ENCODE data around the gene TRERF1.

Gene TRERF1

DNA sequence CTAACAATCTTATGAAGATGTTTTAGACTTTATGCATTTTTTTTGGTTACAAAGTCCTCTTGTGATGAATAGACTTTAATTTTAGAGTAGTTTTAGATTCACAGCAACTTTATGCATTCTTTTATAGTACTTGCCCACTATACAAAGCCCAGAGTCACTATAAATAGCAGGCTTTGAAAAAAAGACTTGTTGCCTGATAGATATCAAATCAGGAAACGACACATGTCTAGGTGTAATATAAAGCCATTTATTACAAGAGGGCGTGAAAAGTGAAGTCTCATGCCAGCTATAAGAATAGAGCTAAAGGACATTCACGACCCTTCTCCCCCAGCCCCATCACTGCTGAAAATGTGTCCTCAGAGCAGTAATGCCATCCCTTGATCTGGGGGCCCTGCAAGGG is 156.0 kb downstream of the TRERF1 start:
- peaks cover 2% of the 10 kb centered on the region for H3K36me3 ChIP-seq (replicated peaks)
- H3K27ac ChIP-seq = no peak overlapping the region

GRCh38 chr6:42295181-42295580 is 156.5 kb downstream of the TRERF1 start:
- no peak for DNase-seq
- TF ChIP-seq, protein P1, sequence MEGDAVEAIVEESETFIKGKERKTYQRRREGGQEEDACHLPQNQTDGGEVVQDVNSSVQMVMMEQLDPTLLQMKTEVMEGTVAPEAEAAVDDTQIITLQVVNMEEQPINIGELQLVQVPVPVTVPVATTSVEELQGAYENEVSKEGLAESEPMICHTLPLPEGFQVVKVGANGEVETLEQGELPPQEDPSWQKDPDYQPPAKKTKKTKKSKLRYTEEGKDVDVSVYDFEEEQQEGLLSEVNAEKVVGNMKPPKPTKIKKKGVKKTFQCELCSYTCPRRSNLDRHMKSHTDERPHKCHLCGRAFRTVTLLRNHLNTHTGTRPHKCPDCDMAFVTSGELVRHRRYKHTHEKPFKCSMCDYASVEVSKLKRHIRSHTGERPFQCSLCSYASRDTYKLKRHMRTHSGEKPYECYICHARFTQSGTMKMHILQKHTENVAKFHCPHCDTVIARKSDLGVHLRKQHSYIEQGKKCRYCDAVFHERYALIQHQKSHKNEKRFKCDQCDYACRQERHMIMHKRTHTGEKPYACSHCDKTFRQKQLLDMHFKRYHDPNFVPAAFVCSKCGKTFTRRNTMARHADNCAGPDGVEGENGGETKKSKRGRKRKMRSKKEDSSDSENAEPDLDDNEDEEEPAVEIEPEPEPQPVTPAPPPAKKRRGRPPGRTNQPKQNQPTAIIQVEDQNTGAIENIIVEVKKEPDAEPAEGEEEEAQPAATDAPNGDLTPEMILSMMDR (IDR thresholded peaks at IDR 0.05; ENCODE audit: low read depth, low read length, missing control alignments) = no peak
- H3K27me3 ChIP-seq (replicated peaks) = no peaks in the 10 kb centered on the region
- in situ Hi-C loops (cut with HindIII; ENCODE audit: low pct_ligation_motif_present, low sequenced_read_pairs) = no loop called here
- H3K4me3 ChIP-seq (ENCODE audit: low read depth, low read length) = no peak overlapping the region
- H3K36me3 ChIP-seq (replicated peaks) = peaks cover 2% of the 10 kb centered on the region
- no peak overlapping the region for H3K27ac ChIP-seq

More for the DNA sequence above, 156.0 kb downstream of the TRERF1 start:
- Histone ChIP-seq H3K27me3 (replicated peaks) (no peaks in the 10 kb centered on the region), H3K4me3 (ENCODE audit: low read depth, low read length) (no peak overlapping the region)
- no peak for DNase-seq
- in situ Hi-C loops (cut with HindIII; ENCODE audit: low pct_ligation_motif_present, low sequenced_read_pairs) = no loop called here
- TF ChIP-seq, protein P1 (IDR thresholded peaks at IDR 0.05; ENCODE audit: low read depth, low read length, missing control alignments) = no peak

- Histone ChIP-seq H3K4me3 (ENCODE audit: low read depth, low read length) (no peak overlapping the region), H3K27me3 (replicated peaks) (no peaks in the 10 kb centered on the region), H3K27ac (no peak overlapping the region), H3K36me3 (replicated peaks) (no peaks in the 10 kb centered on the region)
- in situ Hi-C loops (cut with HindIII; ENCODE audit: low pct_ligation_motif_present, low sequenced_read_pairs) = no loop called here
- TF ChIP-seq, protein P1 (IDR thresholded peaks at IDR 0.05; ENCODE audit: low read depth, low read length, missing control alignments) = no peak
- peak; percentile 58 for DNase-seq
Observed at GRCh38 chr6:42294759-42295158, 157.0 kb downstream of the TRERF1 start.

GRCh38 chr6:42293386-42293977 is 158.2 kb downstream of the TRERF1 start:
- no peak for DNase-seq
- TF ChIP-seq, protein P1 (IDR thresholded peaks at IDR 0.05; ENCODE audit: low read depth, low read length, missing control alignments) = no peak
- Histone ChIP-seq H3K36me3 (replicated peaks) (no peaks in the 10 kb centered on the region), H3K27me3 (replicated peaks) (no peaks in the 10 kb centered on the region), H3K4me3 (ENCODE audit: low read depth, low read length) (no peak overlapping the region), H3K27ac (no peak overlapping the region)
- in situ Hi-C loops (cut with HindIII; ENCODE audit: low pct_ligation_motif_present, low sequenced_read_pairs) = no loop called here

GRCh38 chr6:42292004-42292740 is 159.6 kb downstream of the TRERF1 start:
- TF ChIP-seq, protein P1 (IDR thresholded peaks at IDR 0.05; ENCODE audit: low read depth, low read length, missing control alignments) = no peak
- peak overlapping the region; percentile 76 for H3K27ac ChIP-seq
- in situ Hi-C loops (cut with HindIII; ENCODE audit: low pct_ligation_motif_present, low sequenced_read_pairs) = no loop called here
- peak; percentile 85 for DNase-seq
- no peaks in the 10 kb centered on the region for H3K27me3 ChIP-seq (replicated peaks)
- no peak overlapping the region for H3K4me3 ChIP-seq (ENCODE audit: low read depth, low read length)
- no peaks in the 10 kb centered on the region for H3K36me3 ChIP-seq (replicated peaks)
